H1 (cell line): ENCODE measurements around the gene FBXL17. TPM values are rescaled to one million over a fixed set of nuclear protein-coding genes. Genes with fewer than 3 reads are reported as not detected.

Experiments
- BCL11A ChIP-seq, 2 experiments: IDR thresholded peaks; one replicate each; pipeline ENCODE4 v1.6.1; 2011; ENCODE audit warnings: low read depth in 2 of 2, low read length in 2 of 2, mild to moderate bottlenecking in 2 of 2
- CBX5 ChIP-seq: fragments of 300-800, 300-1000 bp; sonication (generic); IDR thresholded peaks from 2 replicates; pipeline ENCODE4 v1.7.1; 2016; ENCODE audit warnings: antibody characterized with exemption, low read length, low read depth
- RXRA ChIP-seq: IDR thresholded peaks from 2 replicates; pipeline ENCODE4 v1.6.1; 2011; ENCODE audit warnings: low read depth, mild to moderate bottlenecking, low read length, moderate library complexity; ENCODE audit not compliant: insufficient read depth
- YY1 ChIP-seq: IDR thresholded peaks from 2 replicates; pipeline ENCODE4 v1.6.1; 2011; ENCODE audit warnings: low read depth, mild to moderate bottlenecking, low read length
- polyA plus RNA-seq, 7 experiments: library from polyadenylated mRNA; depleted of rRNA in 3 of 7; stranded (reverse) in 5 of 7; unstranded in 2 of 7; fragments of >200 nt in 5 of 7; fragments of 200-250 nt in 2 of 7; gene quantifications; 1 replicate in 5 of 7; 2 replicates in 1 of 7; 4 replicates in 1 of 7; pipeline versions ENCODE4 v1.2.1 to v1.2.3, GENCODE V29; 2011 to 2013; ENCODE audit warnings: missing spikeins in 2 of 7, mixed read lengths in 2 of 7
- total RNA-seq: library from RNA; stranded (reverse); fragmentation: NEBNext Ultra II Directional; extraction: Animal tissue kit (Norgen Biotek cat#: 25700); gene quantifications from 2 replicates; pipeline ENCODE4 v1.2.1, GENCODE V29; 2021

FBXL17 gene
- total and polyA plus RNA-seq, 2 of the 8 experiments (the other 6 are each of a cell fraction or from before 2014, with no cell fraction given): 0.35 to 4.3 TPM

- TF ChIP-seq RXRA: no peak
- TF ChIP-seq YY1: no peak
- TF ChIP-seq CBX5: no peak
- TF ChIP-seq BCL11A (IDR thresholded peaks at IDR 0.05; ENCODE audit: low read depth in 2 of 2, low read length in 2 of 2): no peak
Measured at GRCh38 chr5:108118813-108119514, 262.9 kb downstream of the FBXL17 start (continued).
